Measurements from ENCODE around the gene AGRN. TPM values are rescaled to one million over a fixed set of nuclear protein-coding genes. Genes with fewer than 3 reads are reported as not detected.

AGRN gene
- total RNA-seq, 2 donors from 2014 or later = 12.1 to 87.6 TPM

DNA sequence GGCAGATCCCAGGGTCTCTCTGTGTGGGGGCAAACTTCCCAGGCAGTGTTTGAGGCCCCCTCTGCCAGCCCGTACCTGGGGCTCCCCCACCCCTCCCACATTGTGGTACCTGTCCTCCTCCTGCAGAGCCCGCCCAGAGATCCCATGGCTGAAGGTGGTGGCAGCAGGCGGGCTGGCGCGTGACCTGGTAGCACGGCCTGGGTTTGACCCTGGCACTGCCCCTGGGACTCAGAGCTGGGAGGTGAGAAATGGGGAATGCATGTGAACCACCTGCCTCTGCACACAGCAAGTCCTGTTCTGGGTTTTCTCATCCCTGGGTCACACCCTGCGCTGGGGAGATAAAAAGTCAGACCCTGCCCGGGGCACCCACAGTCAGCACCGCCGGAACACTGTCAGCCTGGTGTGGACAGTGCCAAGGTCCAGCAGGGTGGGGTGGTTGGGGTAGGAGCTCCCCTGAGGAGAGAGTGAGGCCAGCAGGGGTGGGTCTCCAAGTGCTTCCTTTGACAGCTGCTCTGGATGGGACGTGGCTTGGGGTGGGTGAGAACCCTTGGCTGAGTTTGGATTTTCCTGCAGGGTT lies 11.8 kb downstream of the AGRN start:
- peak overlapping the region; percentile 57 for H3K4me3 Mint-ChIP-seq
- H3K27me3 Mint-ChIP-seq = peaks cover 11% of the 10 kb centered on the region
- H3K4me1 Mint-ChIP-seq = no peaks in the 10 kb centered on the region
- H3K36me3 Mint-ChIP-seq (ENCODE audit: low read depth) = no peaks in the 10 kb centered on the region
- H3K27ac Mint-ChIP-seq = no peak overlapping the region
- H3K9me3 Mint-ChIP-seq = no peaks in the 10 kb centered on the region
- ATAC-seq (replicated peaks) = no peak

DNA sequence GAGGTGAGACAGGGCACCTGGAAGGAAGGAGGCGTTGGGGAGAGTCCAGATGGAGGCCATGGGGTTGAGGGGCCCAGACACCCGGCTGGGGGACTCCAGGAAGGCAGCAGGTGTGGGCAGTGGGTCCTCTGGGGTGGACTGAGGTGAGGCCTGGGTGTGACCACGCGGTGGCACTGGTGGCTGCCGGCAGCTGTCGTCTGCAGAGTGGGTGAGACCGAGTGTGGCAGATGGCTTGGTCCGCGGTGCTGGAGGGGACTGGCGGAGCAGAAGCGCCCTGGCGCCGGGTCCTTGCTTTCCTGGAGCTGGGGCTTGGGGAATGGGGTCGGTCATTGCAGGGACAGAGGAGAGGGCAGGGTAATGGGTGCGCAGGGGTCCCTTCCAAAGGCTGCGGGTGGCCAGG lies 12.5 kb downstream of the AGRN start:
- Mint-ChIP-seq H3K4me3 (peak overlapping the region; percentile 57), H3K27me3 (peaks cover 11% of the 10 kb centered on the region), H3K9me3 (no peaks in the 10 kb centered on the region), H3K36me3 (ENCODE audit: low read depth) (no peaks in the 10 kb centered on the region), H3K4me1 (no peaks in the 10 kb centered on the region), H3K27ac (no peak overlapping the region)
- ATAC-seq (replicated peaks) = no peak

DNA sequence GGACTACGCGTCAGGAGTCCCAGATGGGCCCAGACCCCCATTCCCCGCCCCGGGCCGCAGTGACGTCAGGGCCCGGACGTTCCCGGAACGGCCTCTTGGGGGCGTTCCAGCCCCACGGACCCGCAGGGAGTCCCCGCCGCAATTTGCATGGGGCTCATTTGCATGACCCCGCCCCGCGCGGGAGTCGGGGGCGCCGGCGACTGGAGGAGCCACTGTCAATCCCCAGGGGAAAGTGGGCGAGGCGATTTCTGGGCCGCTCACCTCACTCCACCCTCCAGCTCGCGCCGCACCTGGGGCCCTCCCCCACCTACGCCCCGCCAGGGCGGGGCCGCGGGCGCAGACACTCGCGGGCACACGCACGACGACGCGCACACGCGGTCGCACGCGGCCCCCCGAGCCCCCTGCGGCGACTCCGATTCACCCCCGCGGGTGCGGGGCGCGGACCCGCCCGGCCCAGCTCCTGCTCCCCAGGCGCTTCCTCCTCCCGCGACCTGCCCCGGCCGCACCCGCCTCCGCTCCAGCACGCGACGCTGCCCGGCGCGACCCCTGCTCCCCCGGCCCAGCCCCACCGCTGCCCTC lies 13.2 kb downstream of the AGRN start:
- Mint-ChIP-seq H3K9me3 (no peaks in the 10 kb centered on the region), H3K36me3 (ENCODE audit: low read depth) (no peaks in the 10 kb centered on the region), H3K27me3 (peaks cover 11% of the 10 kb centered on the region), H3K27ac (no peak overlapping the region), H3K4me3 (peak overlapping the region; percentile 57), H3K4me1 (no peaks in the 10 kb centered on the region)
- peak; percentile 97 for ATAC-seq (replicated peaks)

DNA sequence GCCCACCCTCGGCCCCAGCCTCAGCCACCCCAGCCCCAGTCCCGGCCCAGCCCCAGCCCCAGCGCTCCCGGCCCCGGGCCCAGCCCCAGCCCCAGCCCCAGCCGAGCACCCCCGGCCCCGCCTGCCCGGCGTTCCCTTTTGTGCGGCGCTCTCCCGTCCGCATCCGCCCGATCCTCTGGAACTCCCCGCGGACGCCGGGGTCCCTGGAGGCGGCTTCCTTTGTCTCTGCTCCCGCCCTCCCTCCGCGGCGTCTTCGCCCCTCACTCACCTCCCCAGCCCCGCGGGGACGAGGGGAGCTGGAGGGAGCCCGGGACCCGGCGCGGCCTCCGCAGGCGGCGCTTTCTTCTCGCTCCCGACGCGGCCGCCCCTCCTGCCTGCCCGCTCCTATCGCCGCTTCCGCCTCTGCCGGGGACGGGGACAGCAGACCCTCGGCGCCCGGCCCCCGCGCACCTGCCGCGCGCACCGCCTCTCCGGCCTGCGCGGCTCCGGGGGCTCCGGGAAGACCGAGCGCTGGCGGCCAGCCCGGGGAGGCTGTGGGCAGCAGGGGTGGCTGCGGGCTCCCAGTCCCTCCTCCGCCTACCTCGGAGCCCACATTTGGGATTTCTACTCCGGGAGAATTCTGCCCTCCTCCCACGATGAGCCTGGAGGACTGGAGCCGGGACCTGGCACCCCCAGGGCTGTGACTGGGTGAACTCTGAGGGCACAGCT lies 14.0 kb downstream of the AGRN start:
- Mint-ChIP-seq H3K4me3 (peak overlapping the region; percentile 32), H3K27me3 (peaks cover 18% of the 10 kb centered on the region), H3K9me3 (no peaks in the 10 kb centered on the region), H3K4me1 (peaks cover 6% of the 10 kb centered on the region), H3K27ac (no peak overlapping the region), H3K36me3 (ENCODE audit: low read depth) (no peaks in the 10 kb centered on the region)
- peak; percentile 25 for ATAC-seq (replicated peaks)

DNA sequence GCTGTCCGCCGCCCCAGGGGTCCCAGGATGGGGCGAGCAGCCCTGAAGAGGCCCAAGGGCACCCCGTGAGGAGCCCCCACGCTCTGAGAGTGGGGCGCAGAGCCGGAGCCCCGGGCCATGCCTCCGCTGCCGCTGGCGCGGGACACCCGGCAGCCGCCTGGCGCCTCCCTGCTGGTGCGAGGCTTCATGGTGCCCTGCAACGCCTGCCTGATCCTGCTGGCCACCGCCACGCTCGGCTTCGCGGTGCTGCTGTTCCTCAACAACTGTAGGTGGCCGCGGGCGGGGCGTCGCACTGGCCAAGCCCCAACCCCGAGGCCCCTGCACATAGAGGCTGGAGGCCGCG lies 14.5 kb downstream of the AGRN start:
- ATAC-seq (replicated peaks) = no peak
- Mint-ChIP-seq H3K9me3 (no peaks in the 10 kb centered on the region), H3K27me3 (peaks cover 20% of the 10 kb centered on the region), H3K36me3 (ENCODE audit: low read depth) (no peaks in the 10 kb centered on the region), H3K27ac (no peak overlapping the region), H3K4me3 (peak overlapping the region; percentile 32), H3K4me1 (peaks cover 8% of the 10 kb centered on the region)

DNA sequence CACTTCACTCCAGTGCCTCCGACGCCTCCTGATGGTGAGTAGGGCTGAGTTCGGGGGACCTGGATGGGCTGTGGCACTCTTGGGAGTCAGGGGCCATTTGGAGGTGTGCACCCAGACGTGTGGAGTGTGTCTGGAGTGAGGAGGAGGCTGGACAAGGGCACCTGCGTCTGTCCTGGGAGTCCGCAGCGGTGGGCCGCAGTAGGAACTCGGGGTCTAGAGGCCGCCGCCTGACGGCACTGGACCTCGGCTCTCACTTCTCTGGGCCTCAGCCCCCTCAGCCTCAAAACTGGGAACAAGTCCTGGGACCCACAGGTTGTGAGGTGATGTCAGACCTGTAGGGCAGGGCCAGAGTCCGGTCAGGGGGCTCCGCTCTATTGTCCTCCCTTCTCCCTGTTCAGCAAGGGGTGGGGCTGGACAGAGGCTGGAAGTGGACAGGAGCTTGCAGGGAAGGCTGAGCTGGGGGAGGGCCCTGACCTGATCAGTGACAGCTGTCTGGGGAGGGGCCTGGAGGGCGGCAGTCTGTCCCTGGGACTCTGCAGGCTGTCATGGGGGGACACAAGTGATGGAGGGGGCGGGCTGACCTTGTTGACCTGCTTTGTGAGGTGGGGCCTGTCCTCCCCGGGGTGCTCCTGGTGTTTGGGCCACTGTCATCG lies 15.5 kb downstream of the AGRN start:
- H3K4me1 Mint-ChIP-seq = peaks cover 12% of the 10 kb centered on the region
- H3K27ac Mint-ChIP-seq = no peak overlapping the region

DNA sequence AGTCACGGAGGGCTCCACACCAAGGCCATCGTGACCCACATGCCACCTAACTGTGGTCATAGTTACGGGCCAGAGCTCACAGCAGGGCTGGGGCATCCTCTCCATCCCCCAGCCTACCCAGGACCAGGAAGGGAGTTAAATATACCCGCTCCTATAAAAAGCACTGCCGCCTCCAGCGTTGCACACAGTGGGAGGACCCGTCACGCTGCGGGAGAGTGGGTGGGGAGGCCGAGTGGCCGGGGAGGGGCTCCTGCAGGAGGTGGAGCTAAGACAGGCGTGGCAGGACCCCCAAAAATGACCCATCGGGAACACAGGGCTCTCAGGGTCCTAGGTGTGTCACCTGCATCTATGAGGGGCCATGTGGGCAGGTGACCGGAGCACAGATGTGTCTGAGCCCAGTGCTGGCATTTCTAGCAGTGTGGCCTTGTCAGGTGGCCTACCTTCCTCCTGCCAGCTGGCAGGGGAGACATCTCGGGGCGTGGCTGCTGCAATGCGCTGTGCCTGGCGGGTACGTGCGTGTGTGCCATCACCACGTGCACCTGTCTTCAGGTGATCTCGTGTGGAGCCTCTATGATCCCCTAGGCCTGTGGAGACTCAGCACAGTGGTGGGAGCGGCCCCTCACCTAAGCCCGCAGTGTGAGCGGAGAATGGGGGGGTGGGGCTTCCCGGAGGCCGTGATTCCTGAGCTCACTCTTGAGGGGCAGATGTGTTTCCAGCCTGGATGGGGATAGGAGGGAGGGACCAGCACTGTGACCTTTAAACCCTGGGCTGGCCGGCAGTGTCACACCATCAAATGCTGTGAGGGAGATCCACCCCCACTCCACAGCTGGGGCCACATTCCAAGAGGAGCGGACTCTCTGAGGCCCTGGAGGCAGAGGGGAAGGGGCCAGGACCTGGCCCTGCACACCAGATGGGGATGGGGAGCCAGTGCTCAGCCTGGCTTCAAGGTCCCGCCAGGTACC lies 17.7 kb downstream of the AGRN start:
- peaks cover 13% of the 10 kb centered on the region for H3K27me3 Mint-ChIP-seq
- H3K9me3 Mint-ChIP-seq = no peaks in the 10 kb centered on the region
- H3K4me3 Mint-ChIP-seq = no peak overlapping the region
- H3K4me1 Mint-ChIP-seq = peaks cover 12% of the 10 kb centered on the region
- no peak overlapping the region for H3K27ac Mint-ChIP-seq
- H3K36me3 Mint-ChIP-seq (ENCODE audit: low read depth) = no peaks in the 10 kb centered on the region
- ATAC-seq (replicated peaks) = no peak

More for the DNA sequence above, 15.5 kb downstream of the AGRN start:
- Mint-ChIP-seq H3K9me3 (no peaks in the 10 kb centered on the region), H3K27me3 (peaks cover 20% of the 10 kb centered on the region), H3K4me3 (no peak overlapping the region), H3K36me3 (ENCODE audit: low read depth) (no peaks in the 10 kb centered on the region)
- no peak for ATAC-seq (replicated peaks)

DNA sequence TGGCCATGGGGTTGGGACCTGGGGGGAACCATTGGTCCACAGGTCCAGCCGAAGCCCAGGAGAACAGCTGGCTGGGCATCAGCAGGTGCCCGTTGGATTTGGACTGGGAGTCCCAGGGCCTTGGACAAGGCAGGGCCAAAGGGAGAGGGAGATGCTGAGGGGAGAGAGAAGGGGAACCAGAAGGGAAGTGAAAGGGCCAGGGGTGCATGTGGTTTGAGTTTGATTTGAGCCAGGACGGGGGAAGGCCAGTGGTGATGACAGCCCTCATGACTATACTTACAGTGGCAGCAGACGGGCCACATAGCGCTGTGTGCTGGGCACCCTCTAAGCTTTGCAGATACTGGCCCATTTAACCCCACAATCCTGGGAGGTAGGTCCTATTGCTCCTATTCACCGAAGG lies 18.8 kb downstream of the AGRN start:
- Mint-ChIP-seq H3K4me3 (peak overlapping the region; percentile 72), H3K36me3 (ENCODE audit: low read depth) (no peaks in the 10 kb centered on the region), H3K4me1 (peaks cover 12% of the 10 kb centered on the region), H3K27me3 (peaks cover 13% of the 10 kb centered on the region), H3K27ac (peak overlapping the region; percentile 13), H3K9me3 (no peaks in the 10 kb centered on the region)
- peak; percentile 22 for ATAC-seq (replicated peaks)

DNA sequence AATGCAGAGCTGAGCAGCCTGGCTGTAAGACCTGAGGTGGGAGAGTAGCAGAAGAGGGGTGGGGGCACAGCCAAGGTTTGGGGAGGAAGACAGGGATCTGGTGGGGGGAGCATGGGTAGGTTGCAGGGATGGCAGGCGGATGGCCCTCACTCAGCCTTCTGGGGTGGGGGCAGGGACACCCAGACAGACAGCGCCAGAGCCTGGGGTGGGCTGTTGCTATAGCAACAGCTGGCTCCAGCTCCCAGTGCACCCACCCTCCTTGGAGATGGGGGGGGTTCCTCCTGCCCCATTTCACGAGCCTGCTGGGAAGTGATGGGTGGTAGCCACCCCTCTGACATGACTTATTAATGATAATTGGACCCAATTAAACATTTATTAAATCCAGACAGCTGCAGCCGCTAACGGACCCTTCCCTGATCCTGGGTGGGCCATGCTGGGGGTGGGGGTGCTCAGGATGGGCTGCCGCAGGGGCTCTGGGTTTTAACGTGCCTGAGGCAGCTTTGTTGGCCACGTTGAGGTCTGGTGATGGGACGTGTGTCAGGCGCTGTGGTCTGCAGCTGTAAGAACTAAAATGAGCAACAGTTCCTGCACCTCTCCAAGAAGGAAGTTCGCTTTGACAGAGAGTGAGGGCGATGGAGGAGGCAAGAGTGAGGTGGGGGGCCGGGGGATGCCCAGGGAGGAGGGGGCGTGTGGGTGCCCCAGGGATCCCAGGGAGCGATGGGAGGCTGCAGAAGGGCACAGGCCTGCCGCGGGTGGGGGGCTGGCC lies 19.4 kb downstream of the AGRN start:
- H3K27ac Mint-ChIP-seq = no peak overlapping the region
- peak; percentile 68 for ATAC-seq (replicated peaks)
- peak overlapping the region; percentile 72 for H3K4me3 Mint-ChIP-seq
- H3K27me3 Mint-ChIP-seq = peaks cover 13% of the 10 kb centered on the region
- H3K4me1 Mint-ChIP-seq = peaks cover 12% of the 10 kb centered on the region
- H3K36me3 Mint-ChIP-seq (ENCODE audit: low read depth) = no peaks in the 10 kb centered on the region
- no peaks in the 10 kb centered on the region for H3K9me3 Mint-ChIP-seq

DNA sequence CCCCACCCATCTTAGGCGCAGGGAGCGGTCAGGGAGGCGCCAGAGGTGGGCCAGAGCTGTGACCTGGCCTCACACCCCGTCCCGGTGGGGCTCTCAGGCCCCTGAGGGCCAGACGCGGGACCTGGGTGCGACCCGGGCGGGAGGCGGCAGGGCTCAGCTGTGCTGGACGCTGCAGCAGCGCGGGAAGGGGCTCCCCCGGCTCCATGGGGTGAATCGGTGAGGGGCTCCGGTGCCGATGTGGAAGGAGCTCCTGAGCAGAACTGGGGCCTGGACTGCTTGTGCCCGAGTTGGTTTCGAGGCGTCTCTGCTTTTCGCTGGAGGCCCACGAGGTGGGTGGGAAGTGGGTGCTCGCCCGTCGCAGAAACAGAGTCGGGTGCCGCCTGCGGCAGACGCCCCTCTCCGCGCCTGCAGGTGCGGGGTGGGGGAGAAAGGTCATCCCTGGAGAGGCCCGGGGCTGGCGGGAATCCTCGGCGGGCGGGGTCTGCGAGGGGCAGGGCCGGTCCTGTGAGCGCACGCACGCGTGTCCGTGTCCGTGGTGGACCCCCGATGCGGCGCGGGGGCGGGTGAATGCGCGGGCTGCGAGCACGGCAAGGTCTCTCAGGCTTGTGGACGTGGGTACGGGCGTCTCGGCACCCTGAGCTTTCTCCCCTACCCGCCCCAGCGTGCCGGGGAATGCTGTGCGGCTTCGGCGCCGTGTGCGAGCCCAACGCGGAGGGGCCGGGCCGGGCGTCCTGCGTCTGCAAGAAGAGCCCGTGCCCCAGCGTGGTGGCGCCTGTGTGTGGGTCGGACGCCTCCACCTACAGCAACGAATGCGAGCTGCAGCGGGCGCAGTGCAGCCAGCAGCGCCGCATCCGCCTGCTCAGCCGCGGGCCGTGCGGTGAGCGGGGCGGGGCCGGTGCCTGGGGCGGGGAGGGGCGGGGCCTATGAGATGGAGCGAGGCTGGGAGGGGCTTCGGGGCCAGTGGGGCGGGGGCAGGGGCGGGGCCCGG lies 20.4 kb downstream of the AGRN start:
- ATAC-seq (replicated peaks) = peak; percentile 73
- Mint-ChIP-seq H3K27ac (no peak overlapping the region), H3K4me3 (peak overlapping the region; percentile 72), H3K36me3 (ENCODE audit: low read depth) (no peaks in the 10 kb centered on the region), H3K9me3 (no peaks in the 10 kb centered on the region), H3K4me1 (peaks cover 12% of the 10 kb centered on the region), H3K27me3 (peaks cover 13% of the 10 kb centered on the region)

DNA sequence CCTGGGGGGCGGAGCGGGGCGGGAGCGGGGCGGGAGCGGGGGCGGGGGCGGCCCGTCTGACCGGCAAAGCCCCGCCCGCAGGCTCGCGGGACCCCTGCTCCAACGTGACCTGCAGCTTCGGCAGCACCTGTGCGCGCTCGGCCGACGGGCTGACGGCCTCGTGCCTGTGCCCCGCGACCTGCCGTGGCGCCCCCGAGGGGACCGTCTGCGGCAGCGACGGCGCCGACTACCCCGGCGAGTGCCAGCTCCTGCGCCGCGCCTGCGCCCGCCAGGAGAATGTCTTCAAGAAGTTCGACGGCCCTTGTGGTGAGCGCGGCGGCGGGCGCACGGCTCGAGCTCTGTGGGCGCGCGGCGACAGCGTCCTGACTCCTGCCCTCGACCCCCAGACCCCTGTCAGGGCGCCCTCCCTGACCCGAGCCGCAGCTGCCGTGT lies 21.2 kb downstream of the AGRN start:
- no peaks in the 10 kb centered on the region for H3K36me3 Mint-ChIP-seq (ENCODE audit: low read depth)
- peaks cover 10% of the 10 kb centered on the region for H3K27me3 Mint-ChIP-seq
- peaks cover 12% of the 10 kb centered on the region for H3K4me1 Mint-ChIP-seq
- H3K27ac Mint-ChIP-seq = no peak overlapping the region
- H3K4me3 Mint-ChIP-seq = no peak overlapping the region
- H3K9me3 Mint-ChIP-seq = no peaks in the 10 kb centered on the region
- ATAC-seq (replicated peaks) = peak; percentile 2

DNA sequence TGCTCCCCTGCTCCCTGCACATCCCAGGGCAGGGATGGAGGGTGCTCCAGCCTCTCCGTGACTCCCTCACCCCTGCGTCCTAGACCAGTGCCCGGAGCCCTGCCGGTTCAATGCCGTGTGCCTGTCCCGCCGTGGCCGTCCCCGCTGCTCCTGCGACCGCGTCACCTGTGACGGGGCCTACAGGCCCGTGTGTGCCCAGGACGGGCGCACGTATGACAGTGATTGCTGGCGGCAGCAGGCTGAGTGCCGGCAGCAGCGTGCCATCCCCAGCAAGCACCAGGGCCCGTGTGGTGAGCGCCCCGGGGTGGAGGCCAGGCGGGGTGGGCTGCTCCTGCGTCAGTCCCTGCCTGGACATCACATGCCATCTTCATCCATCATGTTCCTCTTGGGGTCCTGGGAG lies 22.0 kb downstream of the AGRN start:
- Mint-ChIP-seq H3K4me3 (no peak overlapping the region), H3K27me3 (peaks cover 9% of the 10 kb centered on the region), H3K36me3 (ENCODE audit: low read depth) (no peaks in the 10 kb centered on the region), H3K27ac (no peak overlapping the region), H3K9me3 (no peaks in the 10 kb centered on the region), H3K4me1 (peaks cover 12% of the 10 kb centered on the region)
- no peak for ATAC-seq (replicated peaks)

Measured in activated T-helper 17 cell treated with anti-CD3 and anti-CD28 coated beads, Interleukin-2, amount 50 U/mL, for 72 hours (primary cell).